HepG2 (cell line): ENCODE results near the gene EPB41. TPM values are rescaled to one million over a fixed set of nuclear protein-coding genes. Genes with fewer than 3 reads are reported as not detected.
A peak's percentile ranks its signal among the peaks of the same experiment; 100 is the strongest.

ENCODE experiments used
- GATA4 ChIP-seq: sonication (generic); IDR thresholded peaks from 2 replicates; pipeline ENCODE4 v1.6.1; 2016; ENCODE audit warnings: antibody characterized with exemption, low read depth, borderline replicate concordance
- NFYB ChIP-seq: sonication (generic); formaldehyde crosslinking; IDR thresholded peaks from 2 replicates; pipeline ENCODE4 v1.4.0; 2020; ENCODE audit warnings: missing genetic modification reagents
- PAXIP1 ChIP-seq: sonication (generic); formaldehyde crosslinking; conservative IDR thresholded peaks from 2 replicates; pipeline ENCODE4 v1.4.0; 2020; ENCODE audit warnings: mild to moderate bottlenecking, missing genetic modification reagents, moderate library complexity
- PHF8 ChIP-seq: sonication (generic); formaldehyde crosslinking; IDR thresholded peaks from 2 replicates; pipeline ENCODE4 v1.5.0; 2020; ENCODE audit warnings: missing genetic modification reagents
- POGZ ChIP-seq: sonication (generic); formaldehyde crosslinking; IDR thresholded peaks from 2 replicates; pipeline ENCODE4 v1.4.0; 2020; ENCODE audit warnings: mild to moderate bottlenecking, missing genetic modification reagents
- SNAPC4 ChIP-seq: sonication (generic); formaldehyde crosslinking; IDR thresholded peaks from 2 replicates; pipeline ENCODE4 v1.4.0; 2020; ENCODE audit warnings: mild to moderate bottlenecking, missing genetic modification reagents
- SNAPC5 ChIP-seq: sonication (generic); formaldehyde crosslinking; IDR thresholded peaks from 2 replicates; pipeline ENCODE4 v1.8.1; 2023; ENCODE audit warnings: mild to moderate bottlenecking, missing genetic modification reagents, borderline replicate concordance
- SRSF1 ChIP-seq: fragments of 200-400 bp; formaldehyde crosslinking; optimal IDR thresholded peaks from 2 replicates; pipeline ENCODE3; 2017; ENCODE audit warnings: mild to moderate bottlenecking, low read depth, low read length, moderate library complexity
- ZBTB8A ChIP-seq: sonication (generic); formaldehyde crosslinking; IDR thresholded peaks from 2 replicates; pipeline ENCODE4 v1.4.0; 2020; ENCODE audit warnings: mild to moderate bottlenecking, low read depth, missing genetic modification reagents, borderline replicate concordance
- ZNF253 ChIP-seq: sonication (generic); formaldehyde crosslinking; IDR thresholded peaks from 2 replicates; pipeline ENCODE4 v1.8.0; 2022; ENCODE audit warnings: mild to moderate bottlenecking, missing genetic modification reagents, borderline replicate concordance
- ZNF3 ChIP-seq: IDR thresholded peaks from 2 replicates; pipeline ENCODE4 v1.7.0; 2017; ENCODE audit warnings: inconsistent platforms
- ZNF75D ChIP-seq: sonication (generic); formaldehyde crosslinking; IDR thresholded peaks from 2 replicates; pipeline ENCODE4 v1.8.1; 2023; ENCODE audit warnings: missing genetic modification reagents, mild to moderate bottlenecking, borderline replicate concordance
- ZNF777 ChIP-seq: sonication (generic); formaldehyde crosslinking; IDR thresholded peaks from 2 replicates; pipeline ENCODE4 v1.4.0; 2020; ENCODE audit warnings: missing genetic modification reagents
- ZSCAN5A ChIP-seq: sonication (generic); formaldehyde crosslinking; IDR thresholded peaks from 2 replicates; pipeline ENCODE4 v1.8.0; 2022; ENCODE audit warnings: mild to moderate bottlenecking, missing genetic modification reagents, borderline replicate concordance
- ZUFSP ChIP-seq: sonication (generic); formaldehyde crosslinking; IDR thresholded peaks from 2 replicates; pipeline ENCODE4 v1.9.0; 2021; ENCODE audit warnings: missing genetic modification reagents, mild to moderate bottlenecking, borderline replicate concordance
- polyA plus RNA-seq, 8 experiments: library from polyadenylated mRNA; depleted of rRNA in 3 of 8; stranded (reverse) in 7 of 8; unstranded in 1 of 8; fragments of >200 nt; fragmentation: Illumina TruSeq in 4 of 8; extraction: Trizol in 4 of 8; gene quantifications; 2 replicates each; pipeline versions ENCODE4 v1.2.1 to v1.2.3, GENCODE V29; 2011 to 2016; ENCODE audit warnings: low read depth in 4 of 8, missing spikeins in 1 of 8, mixed read lengths in 1 of 8; ENCODE audit not compliant: insufficient read depth in 1 of 8
- total RNA-seq, 5 experiments: library from RNA; depleted of rRNA; stranded (reverse); fragments of >200 nt; fragmentation: Illumina TruSeq; extraction: Trizol; gene quantifications; 2 replicates each; pipeline ENCODE4 v1.2.3, GENCODE V29; 2016; ENCODE audit warnings: low read depth in 1 of 5

EPB41 gene
- total and polyA plus RNA-seq, 2 of the 13 experiments (the other 11 are each of a cell fraction or from before 2014, with no cell fraction given), result 34.5 to 46.7 TPM

- TF ChIP-seq PAXIP1 (CRISPR knock-in tag) (peak; percentile 87), ZNF3 (CRISPR knock-in tag) (peak; percentile 81), SRSF1 (no peak), ZBTB8A (CRISPR knock-in tag) (no peak), PHF8 (CRISPR knock-in tag) (no peak), ZNF253 (no peak), ZNF777 (CRISPR knock-in tag) (no peak), ZUFSP (CRISPR knock-in tag) (no peak), ZSCAN5A (CRISPR knock-in tag) (no peak), SNAPC4 (no peak), GATA4 (peak; percentile 60; the same call in 1 of the 2 replicates), ZNF75D (CRISPR knock-in tag) (no peak), SNAPC5 (CRISPR knock-in tag) (no peak), NFYB (CRISPR knock-in tag) (no peak), POGZ (peak; percentile 65)
Observed at GRCh38 chr1:28926629-28927265, 12.4 kb downstream of the EPB41 start (continued).
